Germinal center (tissue), 1 donor: ENCODE data around the gene FAU.
A peak's percentile ranks its signal among the peaks of the same experiment; 100 is the strongest.

Experiments used
- DNase-seq: peaks from one replicate; pipeline ENCODE4 v3.0.0; 2012; ENCODE audit warnings: mixed read lengths, low spot score

FAU gene

DNA sequence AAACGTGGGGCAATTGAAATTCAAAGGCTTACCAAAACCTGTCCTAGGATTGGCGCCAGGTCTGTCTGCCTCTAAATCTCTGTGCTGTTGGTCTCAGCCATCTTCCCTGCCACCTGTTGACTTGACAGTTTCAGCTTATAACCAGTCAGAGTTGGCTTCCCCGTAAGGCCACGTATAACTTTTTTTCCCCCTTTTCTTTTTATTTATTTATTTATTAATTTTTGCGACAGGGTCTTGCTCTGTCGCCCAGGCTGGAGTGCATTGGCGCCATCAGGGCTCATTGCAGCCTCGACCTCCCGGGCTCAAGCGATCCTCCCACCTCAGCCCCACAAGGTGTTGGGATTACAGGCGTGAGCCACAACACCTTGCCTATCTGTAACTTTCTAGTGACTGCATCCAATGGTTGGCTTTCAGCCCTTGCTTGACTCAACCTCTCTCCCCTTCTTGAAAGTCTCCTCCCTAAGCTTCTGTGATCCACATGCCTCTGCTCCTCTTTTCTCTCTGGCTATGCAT is 13.8 kb upstream of the FAU start:
- DNase-seq, result no peak

DNA sequence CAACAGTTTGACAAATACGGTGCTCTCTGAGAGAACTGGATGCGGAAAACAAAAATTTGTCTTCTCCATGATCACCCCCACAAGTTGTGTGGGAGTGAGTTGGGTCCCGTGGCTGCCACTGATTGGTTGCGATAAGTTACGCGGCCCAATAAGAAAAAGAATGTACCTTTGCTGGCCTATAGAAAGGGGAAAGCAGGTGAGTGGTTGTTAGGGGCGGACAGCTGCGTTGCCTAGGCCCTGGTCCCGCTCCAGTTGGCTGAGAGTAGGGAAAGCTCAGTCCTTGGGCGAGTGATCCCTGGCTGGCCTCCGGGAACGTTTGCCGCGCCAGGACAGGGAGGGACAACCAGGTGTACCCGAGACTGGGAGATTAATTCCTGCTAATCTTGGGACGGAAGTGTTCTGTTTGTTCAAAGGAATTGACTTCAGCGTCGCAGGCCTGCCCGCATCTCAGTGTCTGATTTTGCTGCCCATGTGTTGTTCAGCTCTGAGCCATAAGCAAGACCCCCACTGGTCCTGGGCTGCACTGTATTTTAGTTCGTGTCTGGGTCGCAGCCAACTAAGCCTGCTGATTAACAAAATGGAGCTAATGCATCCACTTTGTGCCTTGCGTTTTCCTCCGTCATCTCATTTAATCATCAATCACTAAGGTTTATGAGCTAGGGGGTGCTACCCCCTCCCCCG is 13.2 kb upstream of the FAU start:
- peak; percentile 96 for DNase-seq

DNA sequence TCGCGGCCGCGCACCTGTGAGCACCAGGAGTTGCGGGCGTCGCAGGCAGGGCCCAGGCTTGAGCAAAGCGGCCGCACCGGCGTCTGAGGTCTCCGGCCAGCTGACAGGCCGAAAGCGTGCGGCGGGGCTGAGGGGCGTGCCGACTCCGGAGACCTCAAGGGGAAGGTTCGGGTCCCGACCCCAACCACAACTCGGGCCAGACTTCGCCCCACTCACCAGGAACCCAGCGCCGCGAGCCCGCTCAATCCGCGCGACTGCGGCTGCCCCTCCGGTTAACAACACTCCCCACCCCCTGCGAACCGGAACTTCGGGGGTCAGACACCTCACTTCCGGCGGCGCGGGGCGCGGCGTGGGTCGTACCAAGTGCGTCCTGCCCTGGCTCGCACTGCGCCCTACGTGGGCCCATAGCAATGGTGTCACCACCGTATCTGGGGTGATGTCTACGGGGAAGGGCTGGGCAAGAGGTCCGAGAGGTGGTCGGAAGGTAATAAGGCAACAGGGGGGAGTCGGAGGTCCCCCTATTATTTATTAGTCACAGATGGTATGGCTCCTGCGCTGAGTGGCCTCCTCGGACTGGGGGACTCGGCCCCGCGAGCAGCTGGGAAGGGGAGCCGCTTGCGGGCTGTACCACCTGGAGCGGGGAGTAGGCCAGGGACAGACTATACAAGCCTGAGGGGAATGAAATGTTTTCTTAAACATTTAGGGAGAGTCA is 12.5 kb upstream of the FAU start, which contains the start of gene SYVN1:
SYVN1 (minus strand) TSS at position 280 of the 712 bp plus-strand sequence. CDS start 918 bp downstream, outside the sequence.
- peak; percentile 92 for DNase-seq

- DNase-seq, result no peak
Observed at GRCh38 chr11:65133724-65134123, 11.8 kb upstream of the FAU start.

- DNase-seq, result peak; percentile 84
Observed at GRCh38 chr11:65132988-65133700, 11.2 kb upstream of the FAU start.

GRCh38 chr11:65132238-65132987 is 10.5 kb upstream of the FAU start:
- DNase-seq, result peak; percentile 84

- DNase-seq, result no peak
Observed at GRCh38 chr11:65131895-65132237, 9.9 kb upstream of the FAU start.

GRCh38 chr11:65131417-65131776 is 9.5 kb upstream of the FAU start:
- DNase-seq, result no peak

GRCh38 chr11:65130631-65131416 is 8.9 kb upstream of the FAU start:
- no peak for DNase-seq

GRCh38 chr11:65129649-65130441 is 7.9 kb upstream of the FAU start:
- no peak for DNase-seq

GRCh38 chr11:65128182-65129145 is 6.5 kb upstream of the FAU start:
- no peak for DNase-seq

- DNase-seq, result no peak
Observed at GRCh38 chr11:65127473-65128181, 5.7 kb upstream of the FAU start.

GRCh38 chr11:65126624-65127274 is 4.8 kb upstream of the FAU start:
- no peak for DNase-seq

DNA sequence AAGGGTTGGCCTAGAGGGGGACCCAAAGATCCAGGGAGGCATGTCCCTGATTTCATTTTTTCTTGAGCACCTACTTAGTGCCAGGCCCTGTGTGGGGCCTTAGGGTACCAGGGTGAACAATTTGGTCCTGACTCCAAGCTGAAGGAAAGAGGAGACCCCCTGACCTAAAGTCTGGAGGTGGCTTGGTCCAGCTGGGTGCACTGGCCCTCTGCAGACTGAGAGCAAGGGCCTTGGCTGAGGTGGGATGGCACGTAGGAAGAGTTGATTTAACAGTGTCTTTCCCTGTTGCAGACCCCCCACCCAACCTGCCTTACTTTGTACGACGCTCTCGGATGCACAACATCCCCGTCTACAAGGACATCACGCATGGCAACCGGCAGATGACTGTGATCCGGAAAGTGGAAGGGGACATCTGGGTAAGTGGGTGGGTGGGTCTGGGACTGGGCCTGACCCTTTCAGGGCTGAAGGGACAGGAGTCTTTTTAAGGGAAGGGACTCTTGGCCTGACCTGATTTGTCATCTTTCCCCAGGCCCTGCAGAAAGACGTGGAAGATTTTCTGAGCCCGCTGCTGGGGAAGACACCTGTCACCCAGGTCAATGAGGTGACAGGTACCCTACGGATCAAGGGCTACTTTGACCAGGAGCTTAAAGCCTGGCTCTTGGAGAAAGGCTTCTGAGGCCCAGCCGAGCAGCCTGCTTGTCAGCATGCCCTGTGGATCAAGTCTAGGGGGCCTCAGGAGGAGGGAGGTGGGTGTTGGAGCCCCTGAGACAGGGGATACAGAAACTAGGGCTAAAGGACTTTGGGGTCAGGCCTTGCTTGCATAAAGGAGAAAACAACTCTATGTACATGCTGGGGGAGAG is 3.5 kb upstream of the FAU start:
- DNase-seq, result no peak

DNA sequence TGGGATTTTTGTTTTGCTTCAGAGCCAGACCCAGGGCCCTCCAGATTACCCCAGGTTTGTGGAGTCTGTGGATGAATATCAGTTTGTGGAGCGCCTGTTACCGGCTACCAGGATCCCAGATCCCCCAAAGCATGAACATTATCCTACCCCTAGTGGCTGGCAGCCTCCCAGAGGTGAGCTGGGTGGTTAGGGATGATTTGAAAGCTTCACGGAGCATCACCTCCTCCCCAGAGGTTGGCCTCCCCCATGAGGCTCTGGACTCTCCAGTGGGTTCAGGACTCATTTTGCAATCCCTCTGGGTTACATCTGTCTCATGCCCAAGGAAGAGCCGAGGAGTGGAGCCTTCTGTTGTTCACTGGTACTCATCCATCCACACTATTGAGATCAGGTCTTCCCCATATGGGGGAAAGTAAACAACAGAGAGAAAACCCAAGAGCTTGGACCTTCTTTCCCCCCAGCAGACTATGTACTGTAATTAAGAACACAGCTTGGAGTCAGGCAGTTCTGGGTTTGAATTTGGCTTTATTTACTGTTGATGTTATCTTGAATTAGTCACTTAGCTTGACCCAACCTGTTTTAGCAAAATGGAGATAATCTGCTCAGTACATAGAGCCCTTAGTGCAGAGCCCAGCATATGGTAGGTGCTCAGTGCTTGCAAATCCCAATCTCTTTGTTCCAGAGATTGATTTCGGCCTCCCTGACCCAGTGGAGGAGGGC is 2.7 kb upstream of the FAU start:
- no peak for DNase-seq

- DNase-seq, result no peak
Observed at GRCh38 chr11:65121447-65121864, 478 bp downstream of the FAU start.

DNA sequence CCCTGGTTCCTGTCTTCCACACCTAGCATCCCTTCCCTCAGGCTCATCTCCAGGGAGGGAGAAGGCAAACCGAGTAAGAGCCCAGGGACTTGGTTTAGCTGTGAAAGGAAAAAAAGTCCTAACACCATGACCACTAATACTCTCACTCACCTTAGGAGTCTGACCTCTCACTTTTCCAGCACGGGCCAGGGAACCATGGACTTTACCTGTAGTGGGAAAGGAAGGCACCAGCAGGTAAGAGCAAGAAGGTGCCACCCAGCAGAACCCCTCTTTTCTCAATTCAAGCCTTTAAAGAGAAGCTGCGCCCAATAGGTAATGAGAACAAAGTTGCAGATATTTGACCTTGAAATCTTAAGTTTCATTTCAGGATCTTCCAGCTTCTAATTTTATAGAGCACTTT is 1.1 kb downstream of the FAU start:
- DNase-seq, result no peak
